HG02884 (cell line): ENCODE data around the gene RAB28.

Source experiments
- ATAC-seq: cut with Tn5 transposase; IDR thresholded peaks from one replicate; pipeline ENCODE4 v1.9.1; 2021; ENCODE audit warnings: mild to moderate bottlenecking, moderate library complexity; ENCODE audit not compliant: unreplicated experiment

Gene RAB28

DNA sequence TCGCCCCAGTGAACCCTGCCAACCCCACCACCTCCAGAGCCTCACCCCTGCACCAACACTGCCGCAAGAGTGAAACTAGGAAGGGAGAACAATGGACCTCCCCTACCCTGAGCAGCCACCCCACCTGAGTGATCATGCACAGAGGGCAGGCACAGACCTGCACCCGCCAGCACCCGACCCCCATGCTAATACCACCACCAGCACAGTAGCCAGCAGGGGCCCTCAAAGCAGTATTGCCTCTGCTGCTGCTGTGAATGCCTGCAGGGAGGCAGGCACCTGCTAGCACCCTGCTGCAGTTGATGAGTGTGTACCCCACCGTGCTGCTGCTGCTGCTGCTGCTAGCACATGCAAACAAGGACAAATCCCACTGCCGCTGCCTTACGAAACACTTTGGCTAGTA is 100.1 kb downstream of the RAB28 start:
- no peak for ATAC-seq

DNA sequence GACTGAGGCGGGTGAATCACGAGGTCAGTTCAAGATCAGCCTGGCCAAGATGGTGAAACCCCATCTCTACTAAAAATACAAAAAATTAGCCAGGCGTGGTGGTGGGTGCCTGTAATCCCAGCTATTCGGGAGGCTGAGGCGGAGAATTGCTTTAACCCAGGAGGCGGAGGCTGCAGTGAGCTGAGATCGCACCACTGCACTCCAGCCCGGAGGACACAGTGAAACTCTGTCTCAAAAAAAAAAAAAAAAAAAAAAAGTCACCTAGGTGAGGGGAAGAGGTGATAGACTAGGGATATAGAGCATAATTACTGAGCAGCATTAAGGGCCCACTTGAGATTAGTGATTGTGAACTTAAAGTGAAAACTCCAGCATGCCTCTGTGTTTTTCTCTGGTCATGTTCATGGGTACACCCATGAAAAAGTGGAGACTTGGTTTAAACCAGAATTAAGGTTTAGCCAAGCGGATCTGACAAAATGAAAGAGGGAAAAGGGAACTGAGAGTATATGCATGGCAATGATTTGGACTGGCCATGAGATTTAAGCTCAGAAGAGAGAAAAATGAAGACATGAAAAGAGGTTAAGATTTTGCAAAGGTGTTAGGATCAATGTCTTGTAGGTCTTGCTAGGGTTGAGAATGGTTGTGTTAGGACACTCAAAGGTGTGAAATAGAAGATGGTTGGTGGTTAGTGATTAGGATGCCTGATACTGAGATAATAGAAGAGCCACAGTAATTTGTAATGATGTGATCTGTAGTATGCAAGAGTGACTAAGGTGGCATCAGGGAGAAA is 105.0 kb downstream of the RAB28 start:
- ATAC-seq, result peak; percentile 89

DNA sequence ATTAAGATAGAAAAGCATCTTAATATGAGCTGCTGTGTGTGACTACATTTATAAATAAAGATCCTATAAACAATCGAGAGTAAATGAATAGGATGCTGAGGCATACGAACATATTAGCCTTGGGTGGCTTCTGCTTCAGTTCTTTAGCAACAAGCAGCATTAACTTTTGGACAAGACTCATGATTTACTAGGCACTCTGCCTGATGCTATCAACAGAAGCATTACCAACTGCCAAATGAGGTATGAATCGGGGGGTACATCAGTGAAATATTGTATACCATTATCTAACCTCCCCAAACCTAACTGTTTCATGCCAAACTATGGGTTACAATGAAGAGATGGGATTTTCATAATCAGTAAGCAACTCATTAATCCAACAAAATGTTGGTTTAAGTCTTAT is 113.1 kb downstream of the RAB28 start:
- ATAC-seq, result no peak

DNA sequence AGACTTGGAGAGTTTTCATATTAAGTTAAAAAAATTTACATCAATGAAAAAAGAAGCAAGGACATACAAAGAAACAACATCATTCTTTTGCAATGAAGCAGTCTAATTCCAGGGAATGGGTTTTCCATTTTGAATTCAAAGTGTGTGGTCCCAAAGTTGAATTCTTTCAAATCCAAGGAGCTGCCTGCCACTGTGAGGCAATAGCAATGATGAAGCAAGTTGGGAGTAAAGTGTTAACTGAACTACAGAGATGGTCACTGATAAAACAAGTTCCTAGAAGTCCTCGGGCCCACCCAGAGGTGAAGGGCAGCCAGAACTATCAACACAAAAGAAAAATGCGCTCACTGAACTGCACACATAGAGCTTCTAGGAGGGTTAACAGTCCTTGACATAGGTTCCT is 115.9 kb downstream of the RAB28 start:
- no peak for ATAC-seq

DNA sequence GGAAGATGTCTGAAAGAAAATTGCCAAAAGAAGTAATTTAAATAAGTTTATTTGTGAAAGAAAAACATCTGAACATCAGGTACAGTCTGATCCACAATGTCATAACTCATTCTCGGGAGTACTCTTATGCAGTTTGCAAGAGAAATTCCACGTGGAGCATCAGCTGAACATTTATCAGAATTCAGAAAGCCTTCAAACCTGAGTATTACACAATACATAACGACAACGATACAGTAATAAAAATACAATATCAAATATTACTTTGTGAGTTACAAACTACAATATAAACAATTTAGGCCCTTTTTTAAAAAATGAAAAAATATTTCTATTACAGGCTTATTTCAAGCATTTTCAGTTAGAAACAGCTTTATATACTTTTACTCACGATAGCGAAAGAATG is 116.4 kb downstream of the RAB28 start:
- ATAC-seq, result no peak

GRCh38 chr4:13367244-13367643 is 116.9 kb downstream of the RAB28 start:
- no peak for ATAC-seq

GRCh38 chr4:13365195-13365594 is 118.9 kb downstream of the RAB28 start:
- no peak for ATAC-seq

- no peak for ATAC-seq
These were observed 119.5 kb downstream of the RAB28 start for GRCh38 chr4:13364653-13365052.

GRCh38 chr4:13364172-13364571 is 120.0 kb downstream of the RAB28 start:
- ATAC-seq, result no peak

DNA sequence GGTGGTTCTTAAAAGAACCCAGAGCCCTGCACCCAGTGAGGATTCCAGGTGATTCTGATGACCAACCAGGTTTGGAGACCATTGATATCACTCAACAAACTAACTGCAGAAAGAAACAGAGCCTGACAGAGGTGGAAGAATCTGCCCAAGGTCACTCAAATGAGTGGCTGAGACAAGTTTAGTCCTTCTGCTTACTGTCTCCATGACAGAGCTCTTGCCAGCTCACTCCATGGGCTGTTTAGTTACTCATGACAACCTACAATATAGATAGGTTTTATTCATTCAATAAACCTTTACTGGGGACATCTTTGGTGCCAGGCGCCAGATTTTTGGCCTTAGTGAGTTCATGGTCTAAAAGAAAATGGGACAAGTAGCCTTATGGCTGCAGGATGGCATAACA is 124.3 kb downstream of the RAB28 start:
- ATAC-seq, result no peak

- ATAC-seq, result no peak
These were observed 128.8 kb downstream of the RAB28 start for GRCh38 chr4:13355111-13355880.

- no peak for ATAC-seq
These were observed 135.0 kb downstream of the RAB28 start for GRCh38 chr4:13349096-13349495.

- ATAC-seq, result no peak
These were observed 135.9 kb downstream of the RAB28 start for GRCh38 chr4:13348216-13348615.

DNA sequence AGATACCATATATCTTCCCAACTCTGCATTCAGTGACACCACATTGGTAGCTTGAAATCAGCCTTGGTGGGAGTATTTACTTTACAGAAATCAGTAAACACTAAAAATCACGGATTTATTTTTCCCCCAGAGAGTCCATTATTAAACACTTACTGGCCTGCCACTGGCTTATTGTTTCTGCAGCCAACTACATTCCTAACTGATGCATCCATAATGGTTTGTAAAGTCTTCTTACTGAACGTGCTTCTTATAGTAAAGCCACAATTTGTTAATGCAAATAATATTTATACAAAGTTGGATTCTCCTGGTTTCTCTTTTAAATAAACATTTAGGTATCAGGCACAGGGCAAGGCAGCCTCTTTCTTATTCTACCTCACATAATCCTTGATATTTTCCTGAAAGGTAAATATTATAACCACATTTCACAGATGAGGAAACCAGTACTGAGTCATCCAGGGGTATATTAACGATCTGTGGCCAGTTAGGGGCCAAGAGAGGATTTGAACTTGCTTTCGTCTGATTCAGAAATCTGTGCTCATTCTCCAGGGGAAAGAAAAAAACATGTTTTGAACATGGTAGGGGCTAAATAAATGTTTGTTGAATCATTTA is 136.5 kb downstream of the RAB28 start:
- no peak for ATAC-seq

DNA sequence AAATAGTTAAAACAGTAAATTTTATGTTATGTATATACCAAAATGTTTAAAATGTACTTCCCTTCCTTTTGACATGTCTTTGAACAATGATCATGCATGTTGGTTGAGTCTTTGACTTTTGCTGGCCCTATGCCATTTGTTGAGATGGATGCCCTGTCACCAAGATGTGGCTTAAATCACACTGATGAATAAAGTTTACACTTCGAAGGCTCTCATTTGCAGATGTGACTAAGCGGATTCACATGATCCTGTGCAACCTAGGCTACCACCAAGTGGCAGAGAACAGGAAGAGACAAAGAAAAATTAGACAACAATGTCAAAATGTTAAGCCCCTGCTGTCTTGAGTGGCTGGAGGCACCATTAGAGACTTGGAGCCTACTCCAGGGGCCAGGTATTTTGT is 139.9 kb downstream of the RAB28 start:
- no peak for ATAC-seq

DNA sequence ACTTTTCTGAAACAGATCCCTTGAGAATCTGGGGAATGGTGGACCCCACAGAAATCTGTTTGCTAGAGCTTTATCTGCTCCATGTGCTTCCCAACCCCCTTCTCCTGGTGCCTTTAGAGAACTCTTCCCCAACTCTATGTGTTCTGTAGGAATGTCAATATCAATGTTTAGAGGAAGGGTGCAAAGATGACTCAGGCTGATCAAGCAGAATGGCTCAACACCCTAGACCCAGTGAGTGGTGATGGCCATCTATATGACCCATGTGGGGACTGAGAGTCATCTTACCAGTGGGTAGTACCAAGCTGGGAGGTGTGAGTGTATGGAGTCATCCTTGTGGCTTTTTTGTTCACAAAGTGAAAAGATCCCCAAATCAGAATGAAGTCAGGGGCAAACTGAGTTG is 143.5 kb downstream of the RAB28 start:
- no peak for ATAC-seq

GRCh38 chr4:13331827-13332226 is 152.3 kb downstream of the RAB28 start:
- no peak for ATAC-seq

DNA sequence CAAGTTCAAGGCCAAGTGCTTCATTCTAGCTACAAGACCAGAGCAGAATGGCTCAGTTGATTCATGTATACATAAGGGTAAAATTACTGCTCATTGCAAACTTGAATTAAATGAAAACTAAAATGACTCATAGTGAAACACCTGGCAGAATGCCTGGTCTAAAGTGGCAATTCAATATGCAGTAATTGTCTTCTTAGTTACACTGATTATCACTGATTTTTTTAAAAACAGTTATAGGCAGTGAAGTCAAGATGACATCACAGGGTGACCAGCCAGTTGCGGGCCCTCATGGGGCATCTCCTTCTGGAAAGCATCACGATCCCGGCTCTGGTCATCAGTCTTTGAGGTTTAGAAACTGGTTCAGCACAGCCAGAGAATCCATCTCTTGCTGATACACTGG is 154.2 kb downstream of the RAB28 start:
- ATAC-seq, result no peak

DNA sequence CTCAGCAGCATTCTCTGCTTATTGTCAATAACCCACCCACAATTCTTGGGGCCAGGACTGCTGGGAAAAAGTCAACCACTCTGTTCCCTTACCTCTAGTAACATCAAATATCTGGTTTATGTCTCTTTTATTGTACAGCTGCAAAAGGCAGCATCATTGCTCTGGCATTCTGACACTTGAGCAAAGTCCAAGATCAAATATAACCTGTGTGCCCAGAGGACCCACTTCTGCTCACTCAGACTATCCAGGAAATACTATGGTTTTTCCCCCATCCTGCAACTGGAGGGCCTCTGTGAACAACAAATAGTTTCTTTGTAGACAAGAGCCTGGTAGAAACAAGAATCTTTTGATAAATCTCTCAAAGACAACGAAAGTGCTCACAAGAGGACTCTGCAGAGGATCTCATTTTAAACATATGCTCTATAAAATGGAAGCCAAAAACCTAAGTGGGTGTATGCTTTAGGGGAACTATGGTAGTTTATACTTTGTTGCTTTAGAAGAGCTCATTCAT is 154.7 kb downstream of the RAB28 start:
- no peak for ATAC-seq

DNA sequence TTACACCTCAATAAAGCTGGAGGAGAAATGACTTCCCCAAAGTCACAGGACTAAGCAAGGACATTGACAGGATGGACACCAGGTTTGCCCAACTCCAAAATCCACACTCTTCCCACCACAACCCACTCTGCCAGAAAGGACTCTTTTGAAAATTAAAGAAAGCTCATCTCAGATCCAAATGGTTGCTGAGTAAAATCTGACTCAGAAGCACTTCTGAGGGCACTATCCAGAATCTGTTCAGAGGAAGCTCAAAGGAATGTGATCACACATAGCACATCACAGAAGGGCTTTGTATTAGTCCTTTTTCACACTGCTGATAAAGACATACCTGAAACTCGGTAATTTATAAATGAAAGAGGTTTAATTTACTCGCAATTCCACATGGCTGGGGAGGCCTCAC is 155.5 kb downstream of the RAB28 start:
- ATAC-seq, result no peak

GRCh38 chr4:13327991-13328390 is 156.1 kb downstream of the RAB28 start:
- no peak for ATAC-seq

GRCh38 chr4:13325744-13326143 is 158.4 kb downstream of the RAB28 start:
- ATAC-seq, result no peak
